Osteocyte (in vitro differentiated cells): ENCODE data around the gene KRTAP10-7. TPM values are rescaled to one million over a fixed set of nuclear protein-coding genes. Genes with fewer than 3 reads are reported as not detected.
"Not testable (repeated sequence)": the region's sequence is repeated elsewhere in the genome, so short reads cannot be mapped to it uniquely, and the experiment has no call there.

ENCODE experiments used
- DNase-seq: peaks from one replicate; pipeline ENCODE4 v3.0.0; 2021; ENCODE audit warnings: mixed read lengths; ENCODE audit not compliant: unreplicated experiment; ENCODE audit errors: extremely low spot score
- H3K27ac Mint-ChIP-seq: one replicate; pipeline ENCODE4 v1.8.0; 2021; ENCODE audit warnings: mild to moderate bottlenecking, mixed read lengths; ENCODE audit not compliant: unreplicated experiment
- H3K27me3 Mint-ChIP-seq: one replicate; pipeline ENCODE4 v1.8.0; 2021; ENCODE audit warnings: mixed read lengths; ENCODE audit not compliant: unreplicated experiment
- H3K36me3 Mint-ChIP-seq: one replicate; pipeline ENCODE4 v1.8.0; 2021; ENCODE audit warnings: mixed read lengths; ENCODE audit not compliant: unreplicated experiment
- H3K4me1 Mint-ChIP-seq: one replicate; pipeline ENCODE4 v1.8.0; 2021; ENCODE audit warnings: mixed read lengths; ENCODE audit not compliant: unreplicated experiment
- H3K4me3 Mint-ChIP-seq: one replicate; pipeline ENCODE4 v1.8.0; 2021; ENCODE audit warnings: mild to moderate bottlenecking, moderate library complexity, mixed read lengths; ENCODE audit not compliant: unreplicated experiment
- H3K9me3 Mint-ChIP-seq: one replicate; pipeline ENCODE4 v1.8.0; 2021; ENCODE audit warnings: mixed read lengths; ENCODE audit not compliant: unreplicated experiment
- total RNA-seq: library from RNA; stranded (reverse); gene quantifications from 2 replicates; pipeline ENCODE4 v1.2.1, GENCODE V29; 2021
- TF ChIP-seq, protein P1 (sequence below): fragments of 200-600 bp; sonication (generic); IDR thresholded peaks from 2 replicates; pipeline ENCODE4 v1.5.0; 2021; ENCODE audit warnings: antibody characterized with exemption, mild to moderate bottlenecking, moderate library complexity

The KRTAP10-7 gene
- total RNA-seq, 1 donor from 2014 or later: not detected

DNA sequence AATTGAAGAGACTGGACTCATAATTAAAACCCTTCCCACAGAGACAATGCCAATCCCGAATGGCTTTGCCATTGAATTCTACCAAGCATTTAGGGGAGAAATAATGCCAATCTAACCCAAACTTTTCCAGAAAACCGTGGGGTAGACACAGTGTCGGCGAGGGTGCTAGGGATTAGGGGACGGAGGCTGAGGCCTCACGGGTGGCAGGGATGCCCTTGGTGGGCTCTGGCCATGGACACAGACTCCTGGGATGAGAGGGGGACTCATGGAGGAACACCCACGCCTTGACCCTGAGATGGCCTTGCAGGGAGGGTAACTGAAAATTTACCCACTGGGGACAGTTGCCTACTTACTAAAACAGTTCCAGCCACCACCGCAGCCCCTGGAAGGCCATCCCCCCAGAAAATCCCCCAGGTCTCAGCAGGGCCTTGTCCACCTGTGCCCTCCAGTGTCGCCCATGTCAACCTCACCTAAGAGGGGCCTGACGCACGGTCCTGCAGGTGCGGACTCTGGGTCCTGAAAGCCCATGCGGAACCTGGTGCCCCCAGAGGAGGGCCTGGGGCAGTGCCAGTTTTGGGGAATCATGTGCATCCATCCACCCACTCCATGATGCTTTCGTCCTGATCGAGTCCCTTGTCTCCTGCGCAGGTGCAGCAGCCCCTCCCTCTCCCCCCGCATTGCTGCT is 21.9 kb upstream of the KRTAP10-7 start:
- H3K4me3 Mint-ChIP-seq: no peak overlapping the region
- peaks cover 3% of the 10 kb centered on the region for H3K4me1 Mint-ChIP-seq
- no peaks in the 10 kb centered on the region for H3K36me3 Mint-ChIP-seq
- DNase-seq: peak; percentile 73
- H3K9me3 Mint-ChIP-seq: peaks cover 26% of the 10 kb centered on the region
- peaks cover 7% of the 10 kb centered on the region for H3K27me3 Mint-ChIP-seq
- no peak overlapping the region for H3K27ac Mint-ChIP-seq
- TF ChIP-seq, protein P1, sequence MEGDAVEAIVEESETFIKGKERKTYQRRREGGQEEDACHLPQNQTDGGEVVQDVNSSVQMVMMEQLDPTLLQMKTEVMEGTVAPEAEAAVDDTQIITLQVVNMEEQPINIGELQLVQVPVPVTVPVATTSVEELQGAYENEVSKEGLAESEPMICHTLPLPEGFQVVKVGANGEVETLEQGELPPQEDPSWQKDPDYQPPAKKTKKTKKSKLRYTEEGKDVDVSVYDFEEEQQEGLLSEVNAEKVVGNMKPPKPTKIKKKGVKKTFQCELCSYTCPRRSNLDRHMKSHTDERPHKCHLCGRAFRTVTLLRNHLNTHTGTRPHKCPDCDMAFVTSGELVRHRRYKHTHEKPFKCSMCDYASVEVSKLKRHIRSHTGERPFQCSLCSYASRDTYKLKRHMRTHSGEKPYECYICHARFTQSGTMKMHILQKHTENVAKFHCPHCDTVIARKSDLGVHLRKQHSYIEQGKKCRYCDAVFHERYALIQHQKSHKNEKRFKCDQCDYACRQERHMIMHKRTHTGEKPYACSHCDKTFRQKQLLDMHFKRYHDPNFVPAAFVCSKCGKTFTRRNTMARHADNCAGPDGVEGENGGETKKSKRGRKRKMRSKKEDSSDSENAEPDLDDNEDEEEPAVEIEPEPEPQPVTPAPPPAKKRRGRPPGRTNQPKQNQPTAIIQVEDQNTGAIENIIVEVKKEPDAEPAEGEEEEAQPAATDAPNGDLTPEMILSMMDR: no peak

DNA sequence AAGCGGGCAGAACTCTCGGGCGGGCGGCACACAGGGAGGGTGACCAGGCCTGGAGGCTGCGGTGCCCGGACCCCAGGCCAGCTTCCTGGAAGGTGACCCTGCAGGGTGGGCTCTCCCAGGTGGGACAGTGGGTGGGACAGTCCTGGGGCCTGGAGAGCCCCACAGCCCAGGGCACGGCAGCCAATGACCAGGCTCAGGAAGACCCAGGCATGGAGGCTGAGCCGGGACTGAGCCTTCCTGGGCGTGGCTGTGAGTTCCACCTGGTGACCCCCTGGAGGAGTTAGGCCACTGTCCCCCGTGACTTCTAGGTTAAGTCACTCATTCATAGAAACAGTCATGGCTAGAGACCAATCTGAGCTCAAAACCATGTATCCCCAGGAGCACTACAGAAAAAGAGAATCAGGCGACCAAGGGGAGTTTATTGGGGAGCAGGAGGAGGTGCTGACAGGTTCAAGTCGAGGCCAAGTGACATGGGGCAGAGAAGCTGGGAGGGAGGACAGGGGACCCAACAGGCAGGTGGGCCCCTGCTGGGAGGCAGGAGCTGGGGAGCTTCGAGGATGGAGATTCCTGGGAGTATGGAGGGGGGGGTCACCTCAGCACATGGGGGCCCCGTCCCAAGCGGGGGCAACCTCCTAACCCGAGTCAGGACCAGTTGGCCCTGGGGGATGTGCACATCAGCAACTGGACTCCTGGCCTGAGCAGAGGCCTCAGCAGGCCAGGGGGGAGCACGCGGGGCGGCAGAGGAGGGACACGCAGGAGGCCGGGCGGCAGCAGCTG is 21.2 kb upstream of the KRTAP10-7 start:
- Mint-ChIP-seq H3K36me3 (no peaks in the 10 kb centered on the region), H3K9me3 (peaks cover 26% of the 10 kb centered on the region)

DNA sequence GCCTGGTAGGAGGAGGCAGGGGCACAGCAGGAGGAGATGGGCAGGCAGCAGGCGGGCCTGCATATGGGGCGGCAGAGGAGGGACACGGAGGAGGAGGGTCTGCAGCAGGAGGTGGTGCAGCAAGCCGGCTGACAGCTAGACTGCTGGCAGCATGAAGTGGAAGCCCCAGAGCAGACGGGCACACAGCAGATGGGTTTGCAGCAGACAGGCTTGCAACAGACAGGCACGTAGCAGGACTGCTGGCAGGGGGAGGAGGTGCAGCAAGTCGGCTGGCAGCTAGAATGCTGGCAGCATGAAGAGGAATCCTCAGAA is 20.6 kb upstream of the KRTAP10-7 start:
- TF ChIP-seq, protein P1: no peak
- H3K9me3 Mint-ChIP-seq: peaks cover 26% of the 10 kb centered on the region
- H3K36me3 Mint-ChIP-seq: no peaks in the 10 kb centered on the region
- H3K27ac Mint-ChIP-seq: no peak overlapping the region
- H3K27me3 Mint-ChIP-seq: peaks cover 16% of the 10 kb centered on the region
- no peak overlapping the region for H3K4me3 Mint-ChIP-seq
- DNase-seq: peak; percentile 40
- peaks cover 3% of the 10 kb centered on the region for H3K4me1 Mint-ChIP-seq

More for the DNA sequence above, 21.2 kb upstream of the KRTAP10-7 start:
- H3K4me1 Mint-ChIP-seq: peaks cover 3% of the 10 kb centered on the region
- TF ChIP-seq, protein P1: no peak
- no peak overlapping the region for H3K4me3 Mint-ChIP-seq
- H3K27me3 Mint-ChIP-seq: peaks cover 13% of the 10 kb centered on the region
- no peak overlapping the region for H3K27ac Mint-ChIP-seq
- DNase-seq: peak; percentile 79

DNA sequence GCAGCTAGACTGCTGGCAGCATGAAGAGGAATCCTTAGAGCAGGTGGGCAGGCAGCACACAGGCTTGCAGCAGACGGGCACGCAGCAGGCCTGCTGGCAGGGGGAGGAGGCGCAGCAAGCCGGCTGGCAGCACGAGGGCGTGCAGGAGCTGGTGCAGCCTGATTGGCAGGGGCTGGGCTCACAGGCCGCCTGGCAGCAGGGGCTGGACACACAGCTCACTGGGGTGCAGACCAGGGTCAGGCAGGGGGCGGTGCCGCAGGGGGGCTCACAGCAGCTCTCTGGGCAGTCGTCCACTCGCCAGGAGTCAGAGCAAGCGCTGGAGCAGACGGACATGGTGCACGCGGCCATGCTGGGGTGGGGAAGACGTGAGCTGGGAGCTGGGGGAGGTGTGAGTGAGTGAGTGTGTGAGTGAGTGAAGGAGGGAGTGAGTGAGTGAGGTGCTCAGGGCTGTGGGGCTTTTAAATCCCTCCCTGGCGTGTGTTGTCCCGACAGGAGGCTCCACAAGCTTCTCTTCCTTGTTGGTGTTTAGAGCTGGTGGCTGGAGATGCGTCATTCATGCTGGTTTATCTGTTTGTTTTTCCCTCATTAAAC is 20.1 kb upstream of the KRTAP10-7 start, which contains the start of gene KRTAP10-5:
TSS of gene KRTAP10-5 (minus strand) at position 374 of the 591 bp plus-strand sequence. CDS start at position 348, 26 bp downstream.
- peaks cover 21% of the 10 kb centered on the region for H3K27me3 Mint-ChIP-seq
- peak; percentile 80 for DNase-seq
- H3K4me1 Mint-ChIP-seq, H3K36me3 Mint-ChIP-seq, H3K27ac Mint-ChIP-seq, H3K4me3 Mint-ChIP-seq: not testable (repeated sequence)
- H3K9me3 Mint-ChIP-seq: peaks cover 26% of the 10 kb centered on the region

DNA sequence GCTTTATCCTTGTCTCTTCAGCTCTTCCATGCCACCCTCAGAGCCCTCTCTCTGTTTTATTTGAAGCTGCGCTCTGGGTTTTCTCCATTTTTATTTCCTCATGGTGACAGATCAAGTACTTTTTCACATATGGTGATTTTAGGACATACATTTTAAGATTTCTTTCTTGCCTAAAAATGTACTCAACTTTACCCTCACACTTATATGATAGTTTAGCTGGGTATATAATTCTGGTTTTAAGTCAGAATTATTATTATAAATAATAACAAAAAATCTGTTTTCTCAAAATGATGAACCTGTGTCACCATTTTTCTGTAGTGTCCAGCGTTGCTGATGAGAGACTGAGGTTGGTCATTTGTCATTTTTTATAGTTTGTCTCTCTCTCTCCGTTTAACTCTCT is 19.2 kb upstream of the KRTAP10-7 start:
- Mint-ChIP-seq H3K4me3 (no peak overlapping the region), H3K9me3 (peaks cover 26% of the 10 kb centered on the region), H3K4me1 (peaks cover 3% of the 10 kb centered on the region), H3K27me3 (peaks cover 25% of the 10 kb centered on the region), H3K36me3 (no peaks in the 10 kb centered on the region), H3K27ac (no peak overlapping the region)
- no peak for DNase-seq
- TF ChIP-seq, protein P1: no peak
